Measurements from ENCODE around the gene CXorf38. TPM values are rescaled to one million over a fixed set of nuclear protein-coding genes. Genes with fewer than 3 reads are reported as not detected.

Gene CXorf38, protein sequence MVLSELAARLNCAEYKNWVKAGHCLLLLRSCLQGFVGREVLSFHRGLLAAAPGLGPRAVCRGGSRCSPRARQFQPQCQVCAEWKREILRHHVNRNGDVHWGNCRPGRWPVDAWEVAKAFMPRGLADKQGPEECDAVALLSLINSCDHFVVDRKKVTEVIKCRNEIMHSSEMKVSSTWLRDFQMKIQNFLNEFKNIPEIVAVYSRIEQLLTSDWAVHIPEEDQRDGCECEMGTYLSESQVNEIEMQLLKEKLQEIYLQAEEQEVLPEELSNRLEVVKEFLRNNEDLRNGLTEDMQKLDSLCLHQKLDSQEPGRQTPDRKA
- 10 to 100 TPM; 20.2 to 20.5 TPM for total RNA-seq

DNA sequence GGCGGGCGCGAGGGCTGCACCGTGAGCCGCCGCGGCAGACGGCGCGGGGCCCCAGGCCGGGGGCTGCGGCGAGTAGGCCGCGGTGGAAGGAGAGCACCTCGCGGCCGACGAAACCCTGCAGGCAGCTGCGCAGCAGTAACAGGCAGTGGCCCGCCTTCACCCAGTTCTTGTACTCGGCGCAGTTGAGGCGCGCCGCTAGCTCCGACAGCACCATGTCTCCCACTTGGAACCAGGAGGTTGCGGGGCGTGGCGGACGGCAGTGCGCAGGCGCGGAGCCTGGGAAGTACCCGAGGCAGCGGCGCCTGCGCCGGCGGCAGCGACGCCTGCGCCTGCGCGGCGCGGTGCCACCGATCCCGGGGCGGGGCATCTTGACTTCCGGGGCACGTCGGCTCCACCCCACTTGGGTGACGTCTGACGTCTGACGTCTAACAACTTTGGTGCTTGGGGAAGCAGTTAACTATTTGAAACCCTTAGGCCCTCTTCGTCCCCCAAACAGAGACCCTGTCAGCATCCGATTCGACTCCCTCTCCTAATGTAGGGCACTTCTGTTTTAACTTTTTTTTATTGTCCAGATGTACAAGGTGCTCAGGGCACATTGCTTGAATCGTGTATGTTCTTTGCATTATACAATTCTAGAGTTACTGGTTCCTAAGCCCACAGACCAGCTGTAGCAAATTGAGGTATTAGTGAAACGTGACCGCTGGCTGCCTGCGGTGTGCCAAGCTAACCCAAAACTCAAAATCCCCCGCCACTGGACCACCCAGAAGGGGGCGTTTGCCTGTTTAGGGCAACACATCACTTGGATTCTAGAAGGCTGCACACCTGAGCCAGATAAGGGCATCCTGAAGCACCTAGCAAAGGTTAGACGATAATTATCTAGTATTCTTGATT lies at the start of gene CXorf38:
Gene CXorf38 (minus strand): TSS at position 255 of the 891 bp plus-strand sequence. CDS start 41 bp downstream, at position 214.
- Mint-ChIP-seq H3K9me3 (no peaks in the 10 kb centered on the region), H3K4me3 (peak within 1 kb of the TSS; percentile 96), H3K36me3 (peaks cover 7% of the 10 kb centered on the region), H3K4me1 (ENCODE audit: low read depth) (peaks cover 19% of the 10 kb centered on the region), H3K27me3 (no peaks in the 10 kb centered on the region), H3K27ac (peak within 1 kb of the TSS; percentile 94)
- ChIA-PET POLR2A (interaction anchor here (2.0 kb wide), 1 partner anchor 437 kb away, joined by 9 read pairs; the partner anchor contains the start of gene USP9X), CTCF (interaction anchor here (1.9 kb wide), 1 partner anchor 146 kb away, joined by 15 read pairs; no protein-coding TSS in a partner anchor)
- intact Hi-C loops (cut with micrococcal nuclease): loop anchor here (1.0 to 2.0 kb wide), 6 partner anchors 67 to 470 kb away; partner anchors contain the start of genes ATP6AP2, MED14 and USP9X
- peak; percentile 94 for DNase-seq

DNA sequence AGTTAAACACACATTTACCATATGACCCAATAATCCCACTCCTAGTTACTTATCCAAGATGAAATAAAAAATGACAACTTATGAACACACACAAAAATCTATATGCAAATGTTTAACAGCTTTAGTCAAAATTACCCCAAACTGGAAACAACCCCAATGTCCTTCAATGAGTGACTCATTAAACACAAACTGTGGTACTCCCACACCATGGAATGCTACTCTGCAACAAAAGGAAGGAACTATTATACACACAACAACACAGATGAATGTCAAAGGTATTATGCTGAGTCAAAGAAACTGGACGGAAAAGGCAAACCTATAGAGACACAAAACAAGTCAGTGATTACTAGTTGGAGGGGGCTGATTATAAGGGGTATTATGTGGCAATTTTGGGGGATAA lies 47.4 kb upstream of the CXorf38 start:
- Mint-ChIP-seq H3K36me3 (peaks cover 11% of the 10 kb centered on the region), H3K4me3 (no peak overlapping the region), H3K27me3 (no peaks in the 10 kb centered on the region), H3K9me3 (no peaks in the 10 kb centered on the region), H3K27ac (no peak overlapping the region), H3K4me1 (ENCODE audit: low read depth) (no peaks in the 10 kb centered on the region)
- POLR2A ChIA-PET: no interaction called here
- DNase-seq: no peak
- intact Hi-C loops (cut with micrococcal nuclease): no loop called here
- CTCF ChIA-PET: no interaction called here

DNA sequence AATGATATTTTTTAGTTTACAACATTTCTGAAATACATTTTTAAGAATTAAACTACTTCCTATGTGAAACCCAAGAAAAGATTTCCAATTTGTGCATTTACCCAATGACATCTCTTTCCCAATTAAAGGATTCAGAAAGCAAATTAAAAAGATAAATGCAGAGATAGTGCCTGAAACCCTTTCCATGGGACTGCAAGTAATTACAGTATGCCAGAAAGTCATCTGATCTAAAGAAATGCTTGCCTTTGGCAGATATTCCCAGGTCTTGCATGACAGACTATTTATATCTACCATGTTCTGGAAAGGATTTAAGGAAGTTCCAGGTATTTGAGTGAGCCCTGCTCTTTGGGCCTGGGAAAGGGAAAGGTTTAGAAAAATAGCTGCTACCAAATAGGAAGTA lies 41.6 kb upstream of the CXorf38 start:
- no peak for DNase-seq
- no peak overlapping the region for H3K27ac Mint-ChIP-seq
- peaks cover 7% of the 10 kb centered on the region for H3K4me1 Mint-ChIP-seq (ENCODE audit: low read depth)
- H3K27me3 Mint-ChIP-seq: no peaks in the 10 kb centered on the region
- no peak overlapping the region for H3K4me3 Mint-ChIP-seq
- ChIA-PET POLR2A (no interaction called here), CTCF (no interaction called here)
- intact Hi-C loops (cut with micrococcal nuclease): loop anchor here (2.0 kb wide), 1 partner anchor 26 kb away; no protein-coding TSS in a partner anchor
- no peaks in the 10 kb centered on the region for H3K9me3 Mint-ChIP-seq
- H3K36me3 Mint-ChIP-seq: peaks cover 19% of the 10 kb centered on the region

DNA sequence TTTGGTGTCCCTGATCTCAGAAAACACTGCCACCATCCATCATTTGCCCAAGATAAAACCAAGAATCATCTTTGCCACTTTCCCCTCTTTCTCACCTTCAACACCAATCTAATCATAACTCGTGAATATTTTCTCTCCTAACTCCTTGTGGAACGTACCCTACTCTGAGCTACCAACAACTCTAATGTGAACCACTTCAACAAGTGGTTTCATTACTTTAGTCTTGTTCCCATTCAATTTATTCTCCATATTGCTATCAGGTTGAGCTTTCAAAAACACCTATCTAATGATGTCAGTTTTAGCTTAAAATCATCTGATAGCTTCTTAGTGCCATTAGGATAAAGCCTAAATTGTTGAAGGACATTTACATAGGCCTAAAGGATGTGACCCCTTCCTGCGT lies 39.8 kb upstream of the CXorf38 start:
- no peaks in the 10 kb centered on the region for H3K27me3 Mint-ChIP-seq
- H3K4me3 Mint-ChIP-seq: no peak overlapping the region
- H3K36me3 Mint-ChIP-seq: peaks cover 17% of the 10 kb centered on the region
- ChIA-PET POLR2A (no interaction called here), CTCF (interaction anchor here (0.7 to 1.9 kb wide), 3 partner anchors 36 to 451 kb away, joined by 3 to 7 read pairs (median 3); no protein-coding TSS in a partner anchor)
- intact Hi-C loops (cut with micrococcal nuclease): no loop called here
- no peaks in the 10 kb centered on the region for H3K9me3 Mint-ChIP-seq
- no peak for DNase-seq
- peaks cover 11% of the 10 kb centered on the region for H3K4me1 Mint-ChIP-seq (ENCODE audit: low read depth)
- no peak overlapping the region for H3K27ac Mint-ChIP-seq

DNA sequence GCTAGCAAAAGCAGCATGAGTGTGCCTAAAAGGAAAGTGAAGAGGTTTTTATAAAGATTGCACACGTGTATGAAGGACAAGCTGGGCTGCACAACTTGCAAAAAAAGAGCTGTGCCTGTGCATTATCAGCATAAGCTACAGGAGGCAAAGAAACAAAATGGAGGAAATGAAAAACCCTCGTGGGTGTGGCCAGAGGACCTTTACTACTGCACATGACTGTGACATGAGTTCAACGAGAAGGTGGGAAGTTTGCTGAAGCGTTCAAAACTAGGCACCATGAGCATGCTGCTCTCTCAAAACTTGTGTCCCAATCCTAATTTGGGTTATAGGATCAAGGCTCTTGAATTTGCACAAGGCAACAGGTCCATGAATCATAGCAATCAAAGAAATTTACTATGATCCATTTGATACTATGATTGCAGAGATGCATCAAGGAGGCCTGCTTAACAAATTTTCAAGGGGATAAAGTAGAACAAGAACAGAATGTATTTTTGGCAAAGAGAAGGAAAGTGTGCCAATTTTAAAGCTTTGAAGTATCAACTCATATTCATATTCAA lies 38.1 kb upstream of the CXorf38 start:
- H3K27me3 Mint-ChIP-seq: no peaks in the 10 kb centered on the region
- intact Hi-C loops (cut with micrococcal nuclease): no loop called here
- peaks cover 12% of the 10 kb centered on the region for H3K36me3 Mint-ChIP-seq
- no peak overlapping the region for H3K4me3 Mint-ChIP-seq
- POLR2A ChIA-PET: no interaction called here
- CTCF ChIA-PET: interaction anchor here (1.4 kb wide), 1 partner anchor 109 kb away, joined by 7 read pairs; no protein-coding TSS in a partner anchor
- no peaks in the 10 kb centered on the region for H3K9me3 Mint-ChIP-seq
- H3K4me1 Mint-ChIP-seq (ENCODE audit: low read depth): peaks cover 11% of the 10 kb centered on the region
- no peak for DNase-seq
- no peak overlapping the region for H3K27ac Mint-ChIP-seq

DNA sequence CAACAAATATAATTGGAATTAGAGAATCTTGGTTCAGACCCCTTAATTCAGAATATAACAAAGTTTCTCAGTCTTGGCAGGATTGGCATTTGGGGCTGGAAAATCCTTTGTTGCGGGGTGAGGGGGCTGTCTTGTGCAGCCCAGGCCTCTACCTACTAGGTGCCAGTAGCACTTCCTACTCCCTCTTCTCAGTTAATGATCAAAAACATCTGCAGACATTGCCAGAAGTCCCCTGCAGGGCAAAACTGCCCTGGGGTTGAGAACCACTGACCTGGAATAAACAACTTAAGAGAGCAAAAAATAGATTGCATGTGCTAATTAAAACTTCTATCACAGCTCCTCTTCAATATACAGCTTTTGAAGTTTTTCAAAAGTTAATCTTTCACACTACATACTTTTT lies 36.7 kb upstream of the CXorf38 start:
- Mint-ChIP-seq H3K9me3 (no peaks in the 10 kb centered on the region), H3K36me3 (peaks cover 14% of the 10 kb centered on the region), H3K27ac (no peak overlapping the region), H3K27me3 (no peaks in the 10 kb centered on the region), H3K4me1 (ENCODE audit: low read depth) (peaks cover 11% of the 10 kb centered on the region), H3K4me3 (no peak overlapping the region)
- no peak for DNase-seq
- CTCF ChIA-PET: interaction anchor here (1.2 kb wide), 1 partner anchor 33 kb away, joined by 3 read pairs; no protein-coding TSS in a partner anchor
- POLR2A ChIA-PET: no interaction called here
- intact Hi-C loops (cut with micrococcal nuclease): no loop called here

DNA sequence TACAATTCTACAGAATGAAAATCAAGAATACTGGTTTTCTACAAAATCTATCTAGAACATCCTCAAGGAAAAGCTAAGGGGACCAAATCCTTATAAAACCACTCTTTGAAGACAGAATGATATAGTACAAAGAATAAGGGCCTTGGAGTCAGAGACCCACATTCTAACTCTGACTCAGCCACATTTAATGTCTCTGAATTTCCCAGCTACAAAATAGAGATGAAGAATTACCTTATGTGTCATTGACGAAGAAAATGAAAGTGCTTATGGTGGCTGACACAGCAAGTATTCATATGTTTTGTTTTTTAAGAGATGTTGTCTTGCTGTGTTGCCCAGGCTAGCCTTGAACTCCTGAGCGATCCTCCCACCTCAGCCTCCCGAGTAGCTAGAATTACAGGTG lies 35.9 kb upstream of the CXorf38 start:
- Mint-ChIP-seq H3K9me3 (no peaks in the 10 kb centered on the region), H3K4me3 (no peak overlapping the region), H3K4me1 (ENCODE audit: low read depth) (peaks cover 12% of the 10 kb centered on the region), H3K36me3 (peaks cover 15% of the 10 kb centered on the region), H3K27ac (peak overlapping the region; percentile 13), H3K27me3 (no peaks in the 10 kb centered on the region)
- POLR2A ChIA-PET: no interaction called here
- intact Hi-C loops (cut with micrococcal nuclease): no loop called here
- CTCF ChIA-PET: interaction anchor here (0.9 to 1.2 kb wide), 2 partner anchors 32 to 111 kb away, joined by 3 read pairs; no protein-coding TSS in a partner anchor
- DNase-seq: no peak

DNA sequence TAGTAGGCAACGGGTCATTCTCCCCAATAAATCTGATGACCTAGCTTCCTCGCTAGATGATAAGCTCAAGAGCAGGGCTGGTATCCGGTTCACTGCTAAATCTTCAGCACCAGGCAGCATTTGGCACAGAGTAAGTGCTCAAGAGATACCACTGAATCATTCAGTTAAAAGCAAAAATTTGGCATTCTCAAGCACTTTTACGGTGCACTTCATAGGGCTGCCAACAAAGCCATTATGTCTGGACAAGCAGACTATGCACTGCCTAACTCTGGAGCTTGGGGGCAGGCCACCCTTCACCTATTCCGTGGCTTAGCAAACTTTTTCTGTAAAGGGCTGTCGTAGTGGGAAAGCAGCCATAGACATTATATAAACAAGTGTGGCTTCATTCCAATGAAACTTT lies 23.8 kb upstream of the CXorf38 start:
- H3K9me3 Mint-ChIP-seq: no peaks in the 10 kb centered on the region
- no peak overlapping the region for H3K4me3 Mint-ChIP-seq
- peaks cover 21% of the 10 kb centered on the region for H3K36me3 Mint-ChIP-seq
- ChIA-PET CTCF (interaction anchor here (1.5 kb wide), 1 partner anchor 20 kb away, joined by 7 read pairs; no protein-coding TSS in a partner anchor), POLR2A (no interaction called here)
- no peak for DNase-seq
- no peaks in the 10 kb centered on the region for H3K27me3 Mint-ChIP-seq
- H3K4me1 Mint-ChIP-seq (ENCODE audit: low read depth): no peaks in the 10 kb centered on the region
- no peak overlapping the region for H3K27ac Mint-ChIP-seq
- intact Hi-C loops (cut with micrococcal nuclease): no loop called here

DNA sequence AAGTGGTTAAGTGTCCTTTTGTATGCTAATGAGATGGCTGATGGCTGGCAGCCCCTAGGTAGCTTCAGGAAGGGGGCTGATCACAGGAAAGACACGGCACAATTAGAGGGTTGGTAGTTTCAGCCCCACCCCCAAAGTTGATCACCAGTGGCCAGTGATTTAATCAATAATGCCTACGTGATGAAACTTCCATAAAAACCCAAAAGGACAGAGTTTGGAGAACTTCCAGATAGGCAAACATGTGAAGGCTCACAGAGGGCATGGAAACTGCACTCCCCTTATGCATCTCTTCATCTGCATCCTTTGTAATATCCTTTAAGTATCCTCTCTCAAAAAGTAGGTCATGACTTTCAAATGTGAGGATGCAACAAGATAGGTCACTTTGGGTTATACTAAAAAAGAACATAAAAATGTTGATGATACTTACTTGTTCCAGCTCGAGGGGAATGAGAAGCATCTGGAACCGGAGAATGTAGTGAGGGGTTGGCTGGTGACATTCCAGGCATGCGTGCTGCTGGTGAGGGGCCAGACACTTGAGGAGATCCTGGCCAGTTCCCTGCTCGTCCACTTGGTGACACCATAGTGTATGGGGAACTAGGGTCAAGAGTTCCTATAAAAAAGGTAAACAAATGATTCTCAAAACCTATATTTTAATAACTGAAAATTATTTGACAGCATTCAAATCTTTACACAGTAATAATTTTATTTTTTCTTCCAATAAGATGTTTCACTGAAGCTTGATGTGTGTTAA lies 16.7 kb upstream of the CXorf38 start:
- ChIA-PET CTCF (interaction anchor here (1.4 to 1.6 kb wide), 2 partner anchors 12 to 131 kb away, joined by 8 to 10 read pairs; no protein-coding TSS in a partner anchor), POLR2A (no interaction called here)
- no peaks in the 10 kb centered on the region for H3K4me1 Mint-ChIP-seq (ENCODE audit: low read depth)
- no peaks in the 10 kb centered on the region for H3K9me3 Mint-ChIP-seq
- H3K4me3 Mint-ChIP-seq: no peak overlapping the region
- DNase-seq: no peak
- H3K27me3 Mint-ChIP-seq: no peaks in the 10 kb centered on the region
- intact Hi-C loops (cut with micrococcal nuclease): no loop called here
- peaks cover 24% of the 10 kb centered on the region for H3K36me3 Mint-ChIP-seq
- H3K27ac Mint-ChIP-seq: peak overlapping the region; percentile 45

DNA sequence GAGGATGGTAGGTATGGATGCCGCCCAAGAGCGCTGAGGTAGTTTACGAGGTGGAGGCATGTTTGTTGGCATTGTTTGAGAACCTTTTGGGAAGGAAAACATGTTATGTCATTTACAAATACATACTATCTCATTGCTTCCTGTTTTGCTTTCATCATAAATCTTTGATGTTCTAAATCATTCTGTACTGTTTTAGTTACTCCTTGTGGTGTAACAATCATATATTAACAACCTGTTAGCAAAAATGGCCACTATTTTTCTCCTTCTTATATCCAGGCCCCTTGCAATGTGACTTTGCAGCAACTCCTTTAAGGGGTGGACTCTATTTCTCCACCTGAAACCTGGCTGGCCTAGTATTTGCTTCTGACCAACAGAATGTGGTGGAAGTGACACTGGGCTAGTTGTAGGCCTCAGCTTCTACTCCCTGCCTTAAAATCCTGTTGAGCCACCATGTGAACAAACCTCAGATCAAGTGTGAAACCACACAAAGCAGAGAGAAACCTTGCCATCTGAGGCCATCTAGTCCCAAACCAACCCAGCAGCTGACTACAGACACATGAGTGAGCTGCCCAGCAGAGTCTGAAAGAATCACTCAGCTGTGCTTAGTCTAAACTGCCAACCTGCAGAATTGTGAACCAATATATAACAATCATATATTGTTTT lies 15.8 kb upstream of the CXorf38 start:
- ChIA-PET CTCF (interaction anchor here (1.4 to 1.6 kb wide), 2 partner anchors 12 to 131 kb away, joined by 8 to 10 read pairs; no protein-coding TSS in a partner anchor), POLR2A (no interaction called here)
- H3K9me3 Mint-ChIP-seq: no peaks in the 10 kb centered on the region
- no peaks in the 10 kb centered on the region for H3K27me3 Mint-ChIP-seq
- H3K27ac Mint-ChIP-seq: peak overlapping the region; percentile 42
- no peak for DNase-seq
- H3K4me1 Mint-ChIP-seq (ENCODE audit: low read depth): no peaks in the 10 kb centered on the region
- H3K4me3 Mint-ChIP-seq: no peak overlapping the region
- H3K36me3 Mint-ChIP-seq: peaks cover 24% of the 10 kb centered on the region
- intact Hi-C loops (cut with micrococcal nuclease): no loop called here

DNA sequence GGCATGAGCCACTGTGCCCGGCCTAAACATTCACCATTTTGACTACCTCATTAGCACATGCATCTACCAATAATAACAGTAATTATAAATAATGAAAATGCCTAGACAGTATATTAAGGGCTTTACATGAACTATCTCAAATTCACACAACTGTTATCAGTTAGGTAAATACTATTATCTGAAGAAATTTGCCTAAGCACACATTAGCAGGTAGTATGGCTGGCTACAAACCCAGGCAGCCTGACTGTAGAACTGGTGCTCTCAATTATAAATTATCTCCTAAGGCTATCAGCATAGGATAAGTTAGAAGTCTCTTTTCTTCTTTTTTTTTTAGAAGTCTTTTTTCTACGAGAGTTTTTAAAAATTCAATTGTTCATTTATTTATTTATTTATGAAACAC lies 14.1 kb upstream of the CXorf38 start:
- H3K4me3 Mint-ChIP-seq: no peak overlapping the region
- no peaks in the 10 kb centered on the region for H3K27me3 Mint-ChIP-seq
- H3K9me3 Mint-ChIP-seq: no peaks in the 10 kb centered on the region
- intact Hi-C loops (cut with micrococcal nuclease): no loop called here
- H3K4me1 Mint-ChIP-seq (ENCODE audit: low read depth): no peaks in the 10 kb centered on the region
- ChIA-PET POLR2A (no interaction called here), CTCF (interaction anchor here (0.9 kb wide), 1 partner anchor 10 kb away, joined by 3 read pairs; no protein-coding TSS in a partner anchor)
- H3K36me3 Mint-ChIP-seq: peaks cover 13% of the 10 kb centered on the region
- H3K27ac Mint-ChIP-seq: no peak overlapping the region
- no peak for DNase-seq
